IMR-90 (cell line): ENCODE data around the gene TGFBR1. TPM values are rescaled to one million over a fixed set of nuclear protein-coding genes. Genes with fewer than 3 reads are reported as not detected.

ENCODE experiments used
- ATAC-seq: fragments of 200-7000 bp; cut with Tn5 transposase; 2 replicates; pipeline ENCODE4 v1.9.1; 2020; ENCODE audit warnings: low read depth, mild to moderate bottlenecking, moderate library complexity
- BruUV-seq: library from RNA; stranded (reverse); fragments of 400-500 nt; replicated peaks from 2 replicates; lab custom pipeline; 2021; lab: Mats Ljungman, UMichigan
- CTCF ChIA-PET: fragments of 300-600 bp; formaldehyde crosslinking; extraction: SDS; loops from one replicate; lab custom pipeline; 2021; ENCODE audit warnings: antibody characterized with exemption; lab: Yijun Ruan, JAX
- POLR2A ChIA-PET: fragments of 300-600 bp; sonication (Branson Sonifier 250); formaldehyde crosslinking; loops from one replicate; lab custom pipeline; 2022; ENCODE audit warnings: antibody characterized with exemption; ENCODE audit not compliant: unreplicated experiment; lab: Charles Lee
- DNase-seq: peaks from one replicate; pipeline ENCODE4 v3.0.0; 2013
- H2AFZ ChIP-seq: replicated peaks from 2 replicates; pipeline ENCODE3; 2013; ENCODE audit warnings: low read length, mild to moderate bottlenecking; ENCODE audit not compliant: poor library complexity
- H2AK5ac ChIP-seq: 2 replicates; pipeline ENCODE4 v1.6.1; 2013; ENCODE audit warnings: low read depth, low read length, inconsistent platforms
- H2AK9ac ChIP-seq: replicated peaks from 2 replicates; pipeline ENCODE3; 2013; ENCODE audit warnings: mild to moderate bottlenecking, low read depth, low read length, moderate library complexity; ENCODE audit not compliant: poor library complexity
- H2BK120ac ChIP-seq: 2 replicates; pipeline ENCODE4 v1.6.1; 2013; ENCODE audit warnings: low read depth, low read length, inconsistent platforms
- H2BK15ac ChIP-seq: 3 replicates; pipeline ENCODE4 v1.6.1; 2013; ENCODE audit warnings: low read depth, low read length, inconsistent platforms
- H2BK20ac ChIP-seq: 2 replicates; pipeline ENCODE4 v1.6.1; 2013; ENCODE audit warnings: low read depth, mild to moderate bottlenecking, inconsistent platforms, low read length, moderate library complexity
- H2BK5ac ChIP-seq: 2 replicates; pipeline ENCODE4 v1.6.1; 2013; ENCODE audit warnings: mild to moderate bottlenecking, low read depth, low read length, inconsistent platforms; ENCODE audit not compliant: poor library complexity, severe bottlenecking
- H3K14ac ChIP-seq: replicated peaks from 2 replicates; pipeline ENCODE4 v1.6.1; 2013; ENCODE audit warnings: low read depth, low read length, inconsistent platforms
- H3K18ac ChIP-seq: 2 replicates; pipeline ENCODE4 v1.6.1; 2013; ENCODE audit warnings: low read depth, low read length, control low read depth
- H3K23ac ChIP-seq: 2 replicates; pipeline ENCODE4 v1.6.1; 2013; ENCODE audit warnings: low read depth, low read length, inconsistent platforms
- H3K27ac ChIP-seq: 2 replicates; pipeline ENCODE4 v1.5.1; 2013; ENCODE audit warnings: mild to moderate bottlenecking, control low read depth, low read length; ENCODE audit not compliant: insufficient read depth
- H3K27me3 ChIP-seq: 2 replicates; pipeline ENCODE4 v1.6.1; 2013; ENCODE audit warnings: low read length; ENCODE audit not compliant: control insufficient read depth, insufficient read depth
- H3K36me3 ChIP-seq: 2 replicates; pipeline ENCODE4 v1.6.1; 2013; ENCODE audit warnings: low read length, mixed read lengths; ENCODE audit not compliant: control insufficient read depth, insufficient read depth
- H3K4ac ChIP-seq: 2 replicates; pipeline ENCODE4 v1.6.1; 2013; ENCODE audit warnings: low read depth, low read length, inconsistent platforms
- H3K4me1 ChIP-seq: 2 replicates; pipeline ENCODE4 v1.6.1; 2013; ENCODE audit warnings: low read length, mixed read lengths; ENCODE audit not compliant: control insufficient read depth, insufficient read depth
- H3K4me2 ChIP-seq: 2 replicates; pipeline ENCODE4 v1.6.1; 2013; ENCODE audit warnings: low read depth, mild to moderate bottlenecking, control low read depth, low read length, moderate library complexity
- H3K4me3 ChIP-seq: 2 replicates; pipeline ENCODE4 v1.5.1; 2013; ENCODE audit warnings: low read depth, mild to moderate bottlenecking, control low read depth, low read length, moderate library complexity; ENCODE audit not compliant: insufficient read depth
- H3K56ac ChIP-seq: 2 replicates; pipeline ENCODE4 v1.6.1; 2013; ENCODE audit warnings: low read length, inconsistent platforms; ENCODE audit not compliant: insufficient read depth; ENCODE audit errors: extremely low read depth
- H3K79me1 ChIP-seq, 2 experiments: 2 replicates each; pipeline ENCODE4 v1.6.1; 2013; ENCODE audit warnings: low read length in 2 of 2, inconsistent platforms in 1 of 2, low read depth in 1 of 2
- H3K9ac ChIP-seq: 2 replicates; pipeline ENCODE4 v1.6.1; 2013; ENCODE audit warnings: low read depth, low read length, control low read depth
- H3K9me1 ChIP-seq: 2 replicates; pipeline ENCODE4 v1.6.1; 2013; ENCODE audit warnings: low read length, inconsistent platforms; ENCODE audit not compliant: insufficient read depth
- H3K9me3 ChIP-seq: 2 replicates; pipeline ENCODE4 v1.6.1; 2013; ENCODE audit warnings: low read length; ENCODE audit not compliant: control insufficient read depth, insufficient read depth
- H4K20me1 ChIP-seq: 2 replicates; pipeline ENCODE4 v1.6.1; 2013; ENCODE audit warnings: low read length, inconsistent platforms; ENCODE audit not compliant: insufficient read depth
- H4K5ac ChIP-seq: 2 replicates; pipeline ENCODE4 v1.6.1; 2013; ENCODE audit warnings: mild to moderate bottlenecking, low read depth, low read length, control low read depth
- H4K8ac ChIP-seq, 2 experiments: 2 replicates each; pipeline ENCODE4 v1.6.1; 2013; ENCODE audit warnings: low read depth in 2 of 2, low read length in 2 of 2, control low read depth in 1 of 2, inconsistent platforms in 1 of 2
- H4K91ac ChIP-seq: 2 replicates; pipeline ENCODE4 v1.6.1; 2013; ENCODE audit warnings: low read depth, low read length, inconsistent platforms; ENCODE audit not compliant: insufficient read depth
- BHLHE40 ChIP-seq: fragments of 150-350 bp; IDR thresholded peaks from 2 replicates; pipeline ENCODE4 v1.6.1; 2016; ENCODE audit warnings: mild to moderate bottlenecking, low read depth, low read length
- CEBPB ChIP-seq: IDR thresholded peaks from 2 replicates; pipeline ENCODE4 v1.6.1; 2012; ENCODE audit warnings: low read depth, low read length, improper control_type of control experiment
- CHD1 ChIP-seq: IDR thresholded peaks from 2 replicates; pipeline ENCODE4 v1.6.1; 2012; ENCODE audit warnings: low read depth, low read length, improper control_type of control experiment
- CTCF ChIP-seq: conservative IDR thresholded peaks from 2 replicates; pipeline ENCODE4 v1.5.1; 2012; ENCODE audit warnings: mild to moderate bottlenecking, low read depth, low read length, improper control_type of control experiment
- ELK1 ChIP-seq: fragments of 150-350 bp; IDR thresholded peaks from 2 replicates; pipeline ENCODE4 v1.6.1; 2016; ENCODE audit warnings: low read depth, mild to moderate bottlenecking, low read length, moderate library complexity, borderline replicate concordance
- FOS ChIP-seq: fragments of 150-350 bp; IDR thresholded peaks from 2 replicates; pipeline ENCODE4 v1.6.1; 2016; ENCODE audit warnings: low read depth, low read length
- MAFK ChIP-seq: IDR thresholded peaks from 2 replicates; pipeline ENCODE4 v1.6.1; 2012; ENCODE audit warnings: low read depth, low read length, improper control_type of control experiment
- MAZ ChIP-seq: IDR thresholded peaks from 2 replicates; pipeline ENCODE4 v1.6.1; 2012; ENCODE audit warnings: low read depth, mild to moderate bottlenecking, low read length, improper control_type of control experiment, moderate library complexity, borderline replicate concordance
- NFE2L2 ChIP-seq: fragments of 150-350 bp; IDR thresholded peaks from 2 replicates; pipeline ENCODE4 v1.6.1; 2016; ENCODE audit warnings: low read depth, mild to moderate bottlenecking, low read length
- POLR2A ChIP-seq: IDR thresholded peaks from 2 replicates; pipeline ENCODE4 v1.6.1; 2012; ENCODE audit warnings: mild to moderate bottlenecking, low read depth, low read length
- RAD21 ChIP-seq: IDR thresholded peaks from 2 replicates; pipeline ENCODE4 v1.6.1; 2012; ENCODE audit warnings: low read length, improper control_type of control experiment
- RCOR1 ChIP-seq: IDR thresholded peaks from 2 replicates; pipeline ENCODE4 v1.6.1; 2012; ENCODE audit warnings: mild to moderate bottlenecking, low read length, improper control_type of control experiment; ENCODE audit not compliant: insufficient replicate concordance
- RFX5 ChIP-seq: IDR thresholded peaks from 2 replicates; pipeline ENCODE4 v1.8.0; 2012; ENCODE audit warnings: low read depth, mild to moderate bottlenecking, low read length, moderate library complexity
- SMC3 ChIP-seq: fragments of 150-350 bp; IDR thresholded peaks from 2 replicates; pipeline ENCODE4 v1.6.1; 2016; ENCODE audit warnings: low read depth, mild to moderate bottlenecking, antibody characterized with exemption, low read length, moderate library complexity
- WGBS, 2 experiments: methylation state at CpG; one replicate each; pipeline versions ENCODE4 v1.1.5 to v1.1.7; 2013; ENCODE audit warnings: missing lambda C conversion rate in 2 of 2; ENCODE audit not compliant: insufficient read length in 1 of 2; ENCODE audit errors: extremely low coverage in 2 of 2; 5-methylcytosine and 5-hydroxymethylcytosine counted together
- dilution Hi-C: fragments of 300-500 bp; cut with HindIII; formaldehyde crosslinking; loops from one replicate; pipeline ENCODE4 v1.14.3; 2018; ENCODE audit warnings: low sequenced_read_pairs; ENCODE audit not compliant: unreplicated experiment
- in situ Hi-C: fragments of 300-500 bp; cut with MboI; formaldehyde crosslinking; loops from 3 replicates; pipeline ENCODE4 v1.14.3; 2019; ENCODE audit warnings: low sequenced_read_pairs, inconsistent platforms, mixed read lengths
- intact Hi-C: fragments of 100-400 bp; cut with micrococcal nuclease; formaldehyde crosslinking; loops from 2 replicates; pipeline ENCODE4 v1.10.0; 2022
- polyA plus RNA-seq, 3 experiments: library from polyadenylated mRNA; depleted of rRNA; stranded (reverse); fragments of >200 nt; gene quantifications; 2 replicates each; pipeline ENCODE4 v1.2.3, GENCODE V29; 2012; ENCODE audit warnings: low replicate concordance in 1 of 3
- total RNA-seq: library from RNA; depleted of rRNA; stranded (reverse); fragments of >200 nt; gene quantifications from 2 replicates; pipeline ENCODE4 v1.2.3, GENCODE V29; 2012
- TF ChIP-seq, protein P1 (sequence below): fragments of 150-350 bp; IDR thresholded peaks from 2 replicates; pipeline ENCODE4 v1.6.1; 2017; ENCODE audit warnings: mild to moderate bottlenecking, antibody characterized with exemption, low read length, low read depth

The TGFBR1 gene
- total and polyA plus RNA-seq, 2 of the 4 experiments (the other 2 are of a cell fraction), result 15.1 to 75.3 TPM

DNA sequence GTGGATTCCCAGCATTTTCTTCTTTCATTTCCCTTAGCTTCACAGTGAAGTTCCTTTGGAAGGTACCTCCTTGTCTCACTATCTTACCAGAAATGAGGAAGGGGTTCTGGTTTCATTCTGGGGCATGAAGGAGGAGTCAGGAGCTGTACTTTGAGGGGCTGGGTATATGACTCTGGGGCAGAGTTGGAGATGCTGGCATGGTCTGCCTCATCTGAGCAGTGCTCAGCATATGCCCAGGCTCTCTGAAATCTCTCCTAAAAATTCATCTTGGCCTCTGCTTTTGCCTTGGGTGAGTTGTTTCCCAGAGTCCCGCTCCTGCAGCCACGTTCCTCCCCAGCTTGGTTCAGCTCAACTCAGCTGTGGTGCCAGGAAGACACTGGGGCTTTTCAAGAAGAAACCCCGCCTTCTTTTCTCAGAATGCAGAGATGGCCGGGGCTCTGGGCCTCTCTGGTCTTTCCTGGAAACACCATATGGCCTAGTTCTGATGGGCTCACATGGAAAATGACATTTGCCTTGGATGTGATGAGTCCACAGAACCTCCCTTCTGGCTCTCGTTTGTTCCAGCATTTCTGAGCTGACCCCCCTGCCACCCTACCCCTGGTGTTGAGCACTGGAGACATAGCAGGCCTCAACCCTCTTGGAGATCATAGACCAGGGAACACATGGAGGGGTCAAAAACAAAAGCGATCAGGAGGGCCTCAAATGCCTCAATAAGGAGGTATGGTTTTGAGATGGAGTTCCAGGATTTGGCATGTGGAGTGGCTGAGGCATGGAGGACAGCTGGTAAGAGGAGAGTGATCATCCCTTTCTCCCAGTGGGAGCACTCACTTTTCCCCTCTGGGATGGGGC, 12.0 kb upstream of the TGFBR1 start:
- no peak overlapping the region for H3K9ac ChIP-seq
- H3K9me3 ChIP-seq, result peaks cover 4% of the 10 kb centered on the region
- no peak overlapping the region for H2AK5ac ChIP-seq
- no peak for ATAC-seq
- H3K9me1 ChIP-seq, result no peaks in the 10 kb centered on the region; the same call in 1 of the 2 replicates
- no peaks in the 10 kb centered on the region for H3K79me1 ChIP-seq
- intact Hi-C loops (no loop called here), dilution Hi-C loops (no loop called here), in situ Hi-C loops (no loop called here)
- no peak overlapping the region for H4K91ac ChIP-seq
- H2AFZ ChIP-seq, result no peak overlapping the region
- no peak for DNase-seq
- H3K4me3 ChIP-seq, result no peak overlapping the region
- no peaks in the 10 kb centered on the region for H4K20me1 ChIP-seq
- ChIA-PET CTCF (no interaction called here), POLR2A (no interaction called here)
- BruUV-seq, result no TSS peak
- no peaks in the 10 kb centered on the region for H3K36me3 ChIP-seq
- H2AK9ac ChIP-seq, result no peak overlapping the region
- H3K4ac ChIP-seq, result no peak overlapping the region
- H3K18ac ChIP-seq, result no peak overlapping the region
- no peak overlapping the region for H2BK15ac ChIP-seq
- H2BK120ac ChIP-seq, result no peak overlapping the region
- no peak overlapping the region for H2BK20ac ChIP-seq
- no peak overlapping the region for H3K14ac ChIP-seq
- no peak overlapping the region for H3K23ac ChIP-seq
- H3K4me2 ChIP-seq, result no peak overlapping the region
- 0 out of 2 replicates have a peak, but pooled peaks cover 2% of the 10 kb centered on the region for H3K27me3 ChIP-seq
- no peak overlapping the region for H4K5ac ChIP-seq
- no peak overlapping the region for H3K56ac ChIP-seq
- H3K4me1 ChIP-seq, result no peaks in the 10 kb centered on the region
- no CpG with 5 or more reads among the region's 6 CpGs for WGBS, 2 experiments
- H2BK5ac ChIP-seq, result no peak overlapping the region
- H4K8ac ChIP-seq, result no peak overlapping the region
- no peak overlapping the region for H3K27ac ChIP-seq
- TF ChIP-seq FOS (no peak), RAD21 (no peak), MAFK (no peak), CHD1 (no peak), NFE2L2 (no peak), RFX5 (no peak), POLR2A (no peak), RCOR1 (no peak), BHLHE40 (no peak), CTCF (no peak), ELK1 (no peak), CEBPB (no peak), SMC3 (no peak), MAZ (no peak)
- TF ChIP-seq, protein P1, sequence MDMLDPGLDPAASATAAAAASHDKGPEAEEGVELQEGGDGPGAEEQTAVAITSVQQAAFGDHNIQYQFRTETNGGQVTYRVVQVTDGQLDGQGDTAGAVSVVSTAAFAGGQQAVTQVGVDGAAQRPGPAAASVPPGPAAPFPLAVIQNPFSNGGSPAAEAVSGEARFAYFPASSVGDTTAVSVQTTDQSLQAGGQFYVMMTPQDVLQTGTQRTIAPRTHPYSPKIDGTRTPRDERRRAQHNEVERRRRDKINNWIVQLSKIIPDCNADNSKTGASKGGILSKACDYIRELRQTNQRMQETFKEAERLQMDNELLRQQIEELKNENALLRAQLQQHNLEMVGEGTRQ, result no peak
